Caco-2 (cell line): ENCODE data around the gene OTOF. TPM values are rescaled to one million over a fixed set of nuclear protein-coding genes. Genes with fewer than 3 reads are reported as not detected.

Source experiments
- BruUV-seq: library from RNA; stranded (reverse); fragments of 400-500 nt; replicated peaks from 2 replicates; lab custom pipeline; 2021; lab: Mats Ljungman, UMichigan
- CTCF ChIA-PET: fragments of 300-600 bp; sonication (Branson Sonifier 250); formaldehyde crosslinking; loops from one replicate; lab custom pipeline; 2022; ENCODE audit warnings: antibody characterized with exemption; lab: Charles Lee
- POLR2A ChIA-PET: fragments of 300-600 bp; sonication (Branson Sonifier 250); formaldehyde crosslinking; loops from one replicate; lab custom pipeline; 2022; ENCODE audit warnings: antibody characterized with exemption; lab: Charles Lee
- DNase-seq, 2 experiments: peaks; one replicate each; pipeline versions ENCODE4 v3.0.0 to v3.0.0-alpha.2; 2020 to 2022
- H3K27me3 ChIP-seq: replicated peaks from 2 replicates; pipeline ENCODE4 v1.6.0; 2011; ENCODE audit warnings: low read length; ENCODE audit not compliant: control insufficient read depth, insufficient read depth
- H3K36me3 ChIP-seq: 2 replicates; pipeline ENCODE4 v1.5.1; 2011; ENCODE audit warnings: low read length; ENCODE audit not compliant: control insufficient read depth, insufficient read depth
- H3K4me1 ChIP-seq: fragments of 250-450 bp; sonication (Bioruptor Pico); 2 replicates; pipeline ENCODE4 v1.5.1; 2020; ENCODE audit warnings: mild to moderate bottlenecking
- H3K4me3 ChIP-seq: 2 replicates; pipeline ENCODE4 v1.5.1; 2011; ENCODE audit warnings: low read depth, mild to moderate bottlenecking, control low read depth, low read length
- H3K9me3 ChIP-seq: fragments of 250-450 bp; sonication (Bioruptor Pico); 2 replicates; pipeline ENCODE4 v1.5.1; 2020; ENCODE audit warnings: mild to moderate bottlenecking, moderate library complexity
- H3K27ac Mint-ChIP-seq: one replicate; pipeline ENCODE4 v1.8.0; 2022; ENCODE audit warnings: mixed read lengths; ENCODE audit not compliant: unreplicated experiment
- H3K27me3 Mint-ChIP-seq: one replicate; pipeline ENCODE4 v1.8.0; 2022; ENCODE audit warnings: mixed read lengths; ENCODE audit not compliant: insufficient read depth, unreplicated experiment
- H3K36me3 Mint-ChIP-seq: one replicate; pipeline ENCODE4 v1.8.0; 2022; ENCODE audit warnings: mild to moderate bottlenecking, mixed read lengths; ENCODE audit not compliant: insufficient read depth, unreplicated experiment
- H3K4me1 Mint-ChIP-seq: one replicate; pipeline ENCODE4 v1.8.0; 2022; ENCODE audit warnings: low read depth, mixed read lengths; ENCODE audit not compliant: unreplicated experiment
- H3K4me3 Mint-ChIP-seq: one replicate; pipeline ENCODE4 v1.8.0; 2022; ENCODE audit warnings: mild to moderate bottlenecking, moderate library complexity, mixed read lengths; ENCODE audit not compliant: unreplicated experiment
- H3K9me3 Mint-ChIP-seq: one replicate; pipeline ENCODE4 v1.8.0; 2022; ENCODE audit warnings: mixed read lengths; ENCODE audit not compliant: unreplicated experiment
- CTCF ChIP-seq, 2 experiments: fragments of 200-600 bp in 1 of 2; IDR thresholded peaks; 1 replicate in 1 of 2; 2 replicates in 1 of 2; pipeline versions ENCODE4 v1.5.1 to v1.8.0; 2011 to 2022; ENCODE audit warnings: antibody characterized with exemption in 1 of 2, control low read depth in 1 of 2, inconsistent platforms in 1 of 2, low read depth in 1 of 2, low read length in 1 of 2, mild to moderate bottlenecking in 1 of 2, moderate library complexity in 1 of 2; ENCODE audit not compliant: insufficient read depth in 1 of 2, severe bottlenecking in 1 of 2, unreplicated experiment in 1 of 2
- intact Hi-C: fragments of 100-400 bp; cut with micrococcal nuclease; formaldehyde crosslinking; loops from one replicate; pipeline ENCODE4 v1.10.0; 2022; ENCODE audit not compliant: unreplicated experiment
- total RNA-seq: library from RNA; stranded (reverse); gene quantifications from 2 replicates; pipeline ENCODE4 v1.2.3, GENCODE V29; 2022

Gene OTOF
- total RNA-seq, 1 experiment from 2014 or later: 0.09 TPM

- ChIA-PET CTCF (interaction anchor here (0.6 kb wide), 1 partner anchor 274 kb away, joined by 5 read pairs; no protein-coding TSS in a partner anchor), POLR2A (interaction anchor here (0.6 to 1.2 kb wide), 2 partner anchors 117 to 286 kb away, joined by 3 to 4 read pairs; partner anchors contain the start of gene SELENOI)
- Histone ChIP-seq H3K4me3 (no peak overlapping the region), H3K27me3 (no peaks in the 10 kb centered on the region), H3K9me3 (no peaks in the 10 kb centered on the region), H3K36me3 (no peaks in the 10 kb centered on the region), H3K4me1 (peaks cover 40% of the 10 kb centered on the region)
- DNase-seq: peak; percentile 62 to 66
- intact Hi-C loops: no loop called here
- Mint-ChIP-seq H3K36me3 (peaks cover 20% of the 10 kb centered on the region), H3K9me3 (no peaks in the 10 kb centered on the region), H3K27ac (peak overlapping the region; percentile 91), H3K4me3 (no peak overlapping the region), H3K27me3 (no peaks in the 10 kb centered on the region), H3K4me1 (peaks cover 19% of the 10 kb centered on the region)
- BruUV-seq: no TSS peak
- peak in 1 of 2 experiments; percentile 42 for TF ChIP-seq CTCF (IDR thresholded peaks at IDR 0.05; ENCODE audit: insufficient read depth in 1 of 2, low read depth in 1 of 2, low read length in 1 of 2, severe bottlenecking in 1 of 2, unreplicated experiment in 1 of 2)
These were observed 15.2 kb downstream of the OTOF start for GRCh38 chr2:26462511-26463243.

DNA sequence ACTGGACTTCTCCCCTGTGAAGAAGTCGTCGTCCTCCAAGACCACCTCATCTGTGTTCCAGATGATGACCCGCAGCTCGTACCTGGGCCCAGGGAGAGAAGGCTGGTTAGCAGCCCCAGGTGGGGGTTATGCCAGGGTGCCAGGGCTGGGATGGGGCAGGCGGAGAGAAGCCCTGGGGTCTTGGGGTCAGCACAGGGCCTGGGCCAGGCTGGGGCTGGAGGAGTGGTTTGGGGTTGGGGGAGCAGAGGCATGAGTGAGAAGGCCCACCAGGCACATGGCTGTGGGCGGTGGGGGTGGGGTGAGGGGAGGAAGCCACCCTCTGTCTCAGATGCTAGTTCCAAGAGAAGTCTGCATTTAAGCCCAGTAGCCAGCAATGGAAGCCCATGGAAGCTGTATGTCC is 15.8 kb downstream of the OTOF start:
- no peaks in the 10 kb centered on the region for H3K36me3 ChIP-seq
- Mint-ChIP-seq H3K27ac (peak overlapping the region; percentile 91), H3K27me3 (no peaks in the 10 kb centered on the region), H3K4me3 (no peak overlapping the region), H3K36me3 (peaks cover 21% of the 10 kb centered on the region), H3K9me3 (no peaks in the 10 kb centered on the region), H3K4me1 (peaks cover 19% of the 10 kb centered on the region)
- intact Hi-C loops: no loop called here
- DNase-seq: peak in 1 of 2 experiments; percentile 27
- ChIA-PET POLR2A (no interaction called here), CTCF (interaction anchor here (0.6 kb wide), 1 partner anchor 273 kb away, joined by 5 read pairs; no protein-coding TSS in a partner anchor)
- no TSS peak for BruUV-seq
- no peak for TF ChIP-seq CTCF (IDR thresholded peaks at IDR 0.05; ENCODE audit: insufficient read depth in 1 of 2, low read depth in 1 of 2, low read length in 1 of 2, severe bottlenecking in 1 of 2, unreplicated experiment in 1 of 2)
- H3K4me1 ChIP-seq: peaks cover 46% of the 10 kb centered on the region
- no peak overlapping the region for H3K4me3 ChIP-seq
- no peaks in the 10 kb centered on the region for H3K9me3 ChIP-seq
- H3K27me3 ChIP-seq: no peaks in the 10 kb centered on the region

DNA sequence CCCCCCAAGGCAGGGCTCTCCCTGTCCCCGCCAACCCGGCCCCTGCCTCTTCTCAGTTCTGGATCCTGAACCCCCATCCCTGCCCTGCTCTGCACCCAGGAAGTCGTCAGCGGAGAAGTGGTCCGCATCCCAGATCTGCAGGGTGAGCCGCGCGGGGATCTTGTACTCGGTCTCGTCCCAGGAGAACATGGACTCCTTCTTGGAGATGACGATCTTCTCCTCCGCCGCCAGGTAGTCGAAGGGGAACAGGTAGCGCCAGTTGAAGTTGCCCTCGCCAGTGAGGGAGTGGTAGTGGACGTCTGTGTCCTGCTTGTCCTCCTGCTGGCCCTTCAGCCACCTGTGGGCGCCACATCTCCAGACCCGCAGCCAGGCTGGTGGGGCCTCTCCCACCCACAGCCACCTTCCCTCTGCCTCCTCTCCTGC is 16.3 kb downstream of the OTOF start:
- H3K9me3 ChIP-seq: no peaks in the 10 kb centered on the region
- H3K4me1 Mint-ChIP-seq: peaks cover 19% of the 10 kb centered on the region
- H3K4me3 ChIP-seq: no peak overlapping the region
- no peak overlapping the region for H3K4me3 Mint-ChIP-seq
- H3K4me1 ChIP-seq: peaks cover 51% of the 10 kb centered on the region
- H3K27me3 ChIP-seq: no peaks in the 10 kb centered on the region
- intact Hi-C loops: no loop called here
- peak overlapping the region; percentile 91 for H3K27ac Mint-ChIP-seq
- ChIA-PET POLR2A (no interaction called here), CTCF (interaction anchor here (0.6 kb wide), 1 partner anchor 273 kb away, joined by 5 read pairs; no protein-coding TSS in a partner anchor)
- no TSS peak for BruUV-seq
- no peaks in the 10 kb centered on the region for H3K36me3 ChIP-seq
- no peaks in the 10 kb centered on the region for H3K9me3 Mint-ChIP-seq
- DNase-seq: peak in 1 of 2 experiments; percentile 30
- no peak for TF ChIP-seq CTCF (IDR thresholded peaks at IDR 0.05; ENCODE audit: insufficient read depth in 1 of 2, low read depth in 1 of 2, low read length in 1 of 2, severe bottlenecking in 1 of 2, unreplicated experiment in 1 of 2)
- peaks cover 25% of the 10 kb centered on the region for H3K36me3 Mint-ChIP-seq
- H3K27me3 Mint-ChIP-seq: no peaks in the 10 kb centered on the region
